Stimulated activated CD8-positive, alpha-beta memory T cell treated with anti-CD3 and anti-CD28 coated beads, Interleukin-7, amount 100 ng/mL, for 24 hours (primary cell): ENCODE results near the gene TMEM170A.
A peak's percentile ranks its signal among the peaks of the same experiment; 100 is the strongest.
"Not testable (repeated sequence)": the region's sequence is repeated elsewhere in the genome, so short reads cannot be mapped to it uniquely, and the experiment has no call there.

Experiments used
- DNase-seq: peaks from one replicate; pipeline ENCODE4 v3.0.0-alpha.2; 2020; ENCODE audit warnings: low read depth

Gene TMEM170A

DNA sequence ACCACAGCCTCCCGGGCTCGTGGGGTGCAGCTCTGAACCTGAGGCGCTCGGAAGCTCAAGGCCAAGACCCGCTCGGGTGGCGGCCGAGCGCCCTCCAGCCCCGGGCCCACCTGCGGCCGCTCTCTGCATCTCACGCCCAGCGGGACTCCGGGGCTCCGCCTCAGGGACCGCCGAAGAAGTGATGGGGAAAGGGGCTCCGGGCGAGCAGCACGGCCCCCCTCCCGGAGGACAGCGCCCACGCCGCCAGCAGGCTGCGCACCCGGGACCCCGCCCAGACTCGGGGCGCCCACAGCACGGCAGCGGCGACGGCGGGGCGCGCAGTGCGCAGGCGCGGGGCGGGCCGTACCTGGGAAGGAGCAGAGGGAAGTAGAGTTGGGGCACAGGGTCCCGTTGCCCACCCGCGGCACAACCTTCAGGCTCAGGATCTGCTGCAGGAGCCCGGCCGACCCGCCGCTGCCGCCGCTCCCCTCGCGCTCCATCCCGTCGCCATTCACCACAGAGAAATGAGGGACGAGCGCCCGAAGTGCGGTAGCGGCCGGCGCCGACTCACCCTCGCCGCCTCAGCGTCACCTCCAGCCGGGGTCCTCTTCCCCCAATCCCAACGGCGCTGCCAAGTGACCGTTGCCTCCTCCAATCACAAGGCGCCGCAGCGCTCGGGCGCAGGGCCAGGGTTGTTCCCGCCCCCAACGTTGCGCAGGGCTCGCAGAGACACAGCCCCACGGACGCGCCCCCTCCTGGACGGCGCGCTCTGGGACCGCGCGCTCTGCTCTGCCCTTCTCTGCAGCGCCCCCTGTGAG, at the start of gene TMEM170A:
Gene TMEM170A (minus strand): TSS at position 568 of the 797 bp plus-strand sequence. CDS start 89 bp downstream, at position 479.
- peak; percentile 97 for DNase-seq

GRCh38 chr16:75506574-75506973, 42.1 kb upstream of the TMEM170A start:
- no peak for DNase-seq

GRCh38 chr16:75506107-75506506, 41.6 kb upstream of the TMEM170A start:
- no peak for DNase-seq

DNA sequence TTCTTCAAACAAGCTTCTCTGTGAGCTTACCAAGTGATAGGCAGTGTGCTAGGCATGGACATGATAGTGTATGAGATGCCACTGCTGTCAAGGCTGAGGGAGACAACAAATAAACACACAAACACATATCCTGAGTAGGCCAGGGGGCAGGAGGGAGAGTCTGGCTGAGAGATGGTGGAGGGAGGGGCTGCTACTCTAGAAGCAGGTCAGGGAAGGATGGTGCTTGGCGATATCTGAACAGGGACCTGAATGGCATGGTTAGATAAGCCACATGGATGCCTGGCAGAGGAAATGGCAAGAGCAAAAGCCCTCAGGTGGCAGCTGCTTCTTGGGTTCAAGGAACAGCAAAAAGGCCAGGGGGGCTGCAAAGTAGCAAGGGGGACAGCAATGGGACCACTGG, 39.3 kb upstream of the TMEM170A start:
- DNase-seq: no peak

DNA sequence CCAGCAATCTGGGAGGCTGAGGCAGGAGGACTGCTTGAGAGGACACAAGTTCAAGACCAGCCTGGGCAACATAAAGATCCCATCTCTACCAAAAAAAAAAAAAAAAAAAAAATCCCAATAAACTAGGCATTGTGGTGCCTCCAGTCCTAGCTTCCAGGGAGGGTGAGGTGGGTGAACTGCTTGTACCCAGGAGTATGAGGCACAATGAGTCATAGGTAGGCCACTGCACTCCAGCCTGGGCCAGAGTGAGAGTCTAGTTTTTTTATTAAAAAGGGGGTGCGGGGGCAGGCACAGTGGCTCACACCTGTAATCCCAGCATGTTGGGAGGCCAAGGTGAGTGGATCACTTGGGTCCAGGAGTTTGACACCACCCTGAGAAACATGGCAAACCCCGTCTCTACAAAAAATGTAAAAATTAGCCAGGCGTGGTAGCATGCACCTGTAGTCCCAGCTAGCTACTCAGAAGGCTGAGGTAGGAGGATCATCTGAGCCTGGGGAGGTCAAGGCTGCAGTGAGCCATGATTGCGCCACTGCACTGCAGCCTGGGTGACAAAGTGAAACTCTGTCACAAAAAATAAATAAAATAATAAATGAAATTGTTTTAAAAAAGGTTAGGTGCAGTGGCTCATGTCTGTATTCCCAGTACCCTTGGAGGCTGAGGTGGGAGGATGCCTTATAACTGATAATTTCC, 38.6 kb upstream of the TMEM170A start:
- DNase-seq: no peak

DNA sequence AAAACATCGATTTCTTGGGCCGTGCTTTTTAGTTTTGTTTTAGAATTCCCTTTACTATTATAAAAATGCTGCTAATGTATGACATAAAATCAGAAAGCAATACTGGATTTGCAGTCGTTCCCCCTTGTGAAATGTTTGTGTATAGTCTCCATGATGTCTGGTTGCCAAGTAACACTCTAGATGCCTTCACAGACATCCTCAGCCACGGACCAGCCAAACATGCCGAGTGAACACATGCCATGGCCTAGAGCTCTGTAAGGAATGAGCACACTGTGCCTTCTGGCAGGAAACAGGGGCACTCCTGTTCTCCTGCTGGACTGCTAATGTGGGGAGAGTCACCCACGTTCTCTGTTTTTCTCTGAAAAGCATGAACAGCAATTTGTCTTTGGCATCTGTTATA, 37.3 kb upstream of the TMEM170A start:
- DNase-seq: not testable (repeated sequence)

DNA sequence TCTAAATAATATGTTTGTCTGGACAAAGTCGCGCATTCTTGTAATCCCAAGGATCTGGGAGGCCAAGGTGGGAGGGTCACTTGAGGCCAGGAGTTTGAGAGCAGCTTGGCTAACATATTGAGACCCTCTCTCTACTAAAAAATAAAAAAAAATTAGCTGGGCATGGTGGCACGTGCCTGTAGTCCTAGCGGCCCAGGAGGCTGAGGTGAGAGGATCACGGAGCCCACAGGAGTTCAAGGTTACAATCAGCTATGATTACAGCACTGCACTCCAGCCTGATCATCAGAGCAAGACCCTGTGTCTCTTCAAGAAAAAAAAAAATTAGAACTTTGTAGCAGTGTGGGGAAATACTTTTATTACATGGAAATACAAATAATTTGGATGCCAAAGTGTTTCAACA, 36.9 kb upstream of the TMEM170A start:
- DNase-seq: no peak

DNA sequence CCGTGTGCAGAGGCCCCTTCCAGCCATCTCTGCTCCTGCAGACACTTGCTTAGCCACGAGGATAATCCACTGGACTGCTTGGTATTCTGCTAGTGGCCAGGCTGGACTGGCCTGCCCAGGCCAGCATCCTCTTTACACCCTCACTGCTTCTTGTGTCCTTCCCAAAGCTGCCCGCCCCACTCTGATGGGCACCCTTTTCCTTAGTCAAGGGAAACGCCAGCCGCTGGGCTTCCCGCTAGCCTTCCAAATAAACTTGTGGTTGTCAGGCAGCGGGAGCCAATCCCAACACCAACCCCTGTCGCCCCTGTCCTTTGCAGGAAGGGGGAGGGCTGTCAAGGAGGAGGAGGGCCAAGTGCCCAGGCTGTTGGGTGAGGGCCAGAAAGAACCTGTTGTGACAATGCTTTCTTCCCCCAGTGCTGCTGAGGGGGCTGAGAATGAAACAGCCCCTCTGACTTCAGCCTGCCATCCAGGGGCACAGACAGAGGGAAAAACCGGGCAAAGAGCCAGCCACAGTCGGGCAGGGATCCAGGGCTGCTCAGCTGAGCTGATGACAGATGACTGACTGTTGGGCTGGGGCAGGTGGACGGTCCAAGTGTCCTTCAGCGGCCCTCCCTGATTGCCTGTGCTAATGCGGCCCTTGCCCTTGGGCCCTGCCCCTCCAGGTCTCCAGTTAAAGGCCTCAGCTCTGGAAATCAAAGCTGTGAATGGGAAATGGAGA, 34.3 kb upstream of the TMEM170A start:
- not testable (repeated sequence) for DNase-seq

DNA sequence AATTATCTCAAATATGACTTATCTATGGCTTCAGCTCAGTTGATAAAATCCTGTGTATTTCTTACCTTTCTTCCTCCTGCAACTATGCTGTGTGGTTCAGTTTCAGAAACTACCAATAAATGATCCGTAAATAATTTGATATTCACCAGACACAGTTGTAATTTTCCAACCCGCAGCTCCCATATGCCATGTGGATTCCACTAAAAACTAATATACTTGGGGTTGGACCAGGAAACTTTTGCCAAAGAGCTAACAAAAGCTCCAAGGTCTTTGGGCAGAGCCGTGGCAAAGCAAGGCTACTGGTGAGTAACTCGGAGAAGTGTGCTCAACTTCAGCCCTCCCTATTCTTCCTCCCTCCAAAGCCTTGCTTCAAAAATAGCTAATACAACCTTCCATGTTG, 33.1 kb upstream of the TMEM170A start:
- no peak for DNase-seq

- no peak for DNase-seq
Measured at GRCh38 chr16:75495076-75495674, 30.7 kb upstream of the TMEM170A start, which contains the start of gene CHST6. CHST6 (minus strand) TSS chr16:75495441; CDS start chr16:75479828, 15,613 bp downstream.

DNA sequence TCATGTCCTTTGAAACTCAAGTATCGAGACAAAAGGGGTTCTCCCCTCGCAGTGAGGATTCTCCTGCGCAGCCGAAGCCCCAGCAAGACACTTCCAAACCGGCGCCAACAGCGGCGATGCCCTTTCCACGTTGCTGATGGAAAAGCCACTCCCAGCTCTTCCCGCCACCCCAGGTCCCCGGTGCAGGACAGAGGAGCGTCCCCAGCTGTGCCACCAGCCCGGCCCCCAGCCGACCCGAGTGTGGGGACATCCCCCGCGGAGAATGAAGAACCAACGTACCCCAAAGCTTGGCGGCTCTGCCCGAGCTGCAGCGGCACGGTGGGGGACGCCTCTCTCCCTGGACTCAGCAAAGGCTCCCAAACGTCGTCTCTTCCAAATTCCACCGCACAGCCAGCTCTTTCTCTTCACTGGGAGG, 30.2 kb upstream of the TMEM170A start:
- DNase-seq: no peak

DNA sequence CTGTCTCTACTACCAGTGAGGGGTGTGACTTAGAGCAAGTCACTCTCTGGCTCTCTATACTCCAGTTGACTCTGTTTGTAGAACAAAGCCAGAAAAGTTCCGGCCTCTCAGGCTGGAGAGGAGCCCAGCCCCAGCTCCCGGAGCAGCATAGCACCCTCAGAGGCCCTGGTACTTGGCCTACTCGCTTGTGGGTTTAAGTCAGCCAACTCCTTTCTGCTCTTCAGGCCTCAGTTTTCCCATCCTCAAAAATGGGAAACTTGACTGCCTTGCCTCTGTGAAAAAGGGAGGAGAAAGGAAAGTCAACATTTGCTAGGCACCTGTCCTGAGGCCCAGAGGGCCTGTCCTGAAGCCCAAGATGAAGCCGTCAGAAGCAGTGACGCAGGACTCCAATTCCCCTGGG, 29.7 kb upstream of the TMEM170A start:
- DNase-seq: no peak

GRCh38 chr16:75491876-75492275, 27.4 kb upstream of the TMEM170A start:
- DNase-seq: no peak

- DNase-seq: no peak
Measured at GRCh38 chr16:75488322-75488721, 23.8 kb upstream of the TMEM170A start.

DNA sequence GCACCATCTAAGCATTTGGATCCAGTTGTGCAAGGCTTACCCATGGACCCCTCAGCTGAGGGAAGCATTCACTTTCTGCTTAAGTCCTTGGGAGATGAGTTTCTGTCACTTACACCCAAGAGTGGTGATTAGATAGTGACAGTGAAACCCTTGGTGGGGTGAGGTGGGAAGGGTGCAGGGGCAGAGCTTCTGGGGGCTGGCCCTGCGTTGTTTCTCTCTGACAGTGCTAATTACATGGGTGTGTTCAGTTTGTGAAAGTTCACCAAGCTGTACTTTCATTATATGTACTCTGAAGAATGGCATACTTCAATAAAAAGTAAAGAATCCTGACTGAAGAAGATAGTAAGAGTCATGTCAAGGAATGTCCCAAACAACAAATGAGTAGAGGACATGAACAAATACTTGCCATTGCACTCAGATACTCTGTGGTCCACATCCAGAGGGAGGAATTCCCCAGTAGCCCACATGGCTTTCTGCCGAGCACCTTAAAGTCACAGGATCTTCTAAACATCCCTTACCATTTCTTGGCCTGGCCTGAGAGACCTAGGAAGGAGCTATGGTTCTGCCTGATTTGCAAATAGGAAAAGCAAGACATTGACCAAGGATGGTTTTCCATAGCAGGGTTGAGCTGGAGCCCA, 22.3 kb upstream of the TMEM170A start:
- no peak for DNase-seq

- DNase-seq: no peak
Measured at GRCh38 chr16:75486014-75486675, 21.7 kb upstream of the TMEM170A start.

DNA sequence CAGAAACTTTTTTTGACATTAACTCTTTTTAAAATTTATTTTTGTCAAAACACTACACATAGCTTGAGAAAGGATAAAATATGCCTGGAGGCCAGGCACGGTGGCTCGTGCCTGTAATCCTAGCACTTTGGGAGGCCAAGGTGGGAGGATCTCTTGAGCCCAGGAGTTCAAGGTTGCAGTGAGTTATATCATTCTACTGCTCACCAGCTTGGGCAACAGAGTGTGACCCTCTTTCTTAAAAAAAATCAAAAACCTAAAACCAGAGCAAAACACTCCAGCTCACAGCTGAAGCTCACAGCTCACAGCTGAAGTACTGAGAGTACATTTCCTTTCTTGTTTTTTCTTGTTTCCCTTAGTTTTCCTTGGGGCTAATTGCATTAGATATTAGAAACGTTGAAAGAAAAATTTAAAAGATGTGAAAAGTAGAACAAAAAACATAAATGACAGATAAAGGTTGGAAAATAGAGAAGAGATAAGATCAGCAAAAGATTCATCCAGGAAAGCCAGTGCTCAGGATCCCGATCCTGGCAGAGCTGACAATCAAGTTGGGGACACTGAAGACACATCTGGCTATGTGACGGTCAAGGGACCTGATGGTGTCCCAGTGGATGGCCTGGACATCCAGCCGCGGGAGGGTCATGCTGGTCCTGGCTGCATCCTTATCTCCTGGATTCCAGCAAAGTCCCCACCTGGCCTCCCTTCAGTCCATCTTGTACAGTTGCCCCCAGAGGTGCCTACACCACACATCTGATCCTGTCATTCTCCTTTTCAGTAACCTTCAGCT, 20.9 kb upstream of the TMEM170A start:
- DNase-seq: no peak

DNA sequence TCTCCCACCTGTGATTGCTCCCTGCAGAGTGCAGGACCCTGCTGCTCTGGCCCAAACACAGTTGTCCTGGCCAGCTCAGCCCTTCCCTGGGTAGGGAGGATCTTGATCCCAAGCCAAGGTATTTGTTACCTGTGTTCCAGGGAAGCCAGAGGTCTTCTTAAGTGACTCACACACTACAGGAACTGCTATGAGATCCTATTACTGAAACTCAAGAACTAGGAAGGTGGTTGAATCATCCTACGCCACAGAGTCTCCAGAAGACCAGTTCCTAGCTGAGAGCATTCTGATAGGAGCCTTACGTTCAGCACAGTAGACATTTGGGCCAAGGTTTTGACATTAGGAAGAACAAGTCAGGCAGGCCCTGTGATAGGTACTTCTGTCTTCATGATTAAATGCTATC, 18.7 kb upstream of the TMEM170A start:
- no peak for DNase-seq

DNA sequence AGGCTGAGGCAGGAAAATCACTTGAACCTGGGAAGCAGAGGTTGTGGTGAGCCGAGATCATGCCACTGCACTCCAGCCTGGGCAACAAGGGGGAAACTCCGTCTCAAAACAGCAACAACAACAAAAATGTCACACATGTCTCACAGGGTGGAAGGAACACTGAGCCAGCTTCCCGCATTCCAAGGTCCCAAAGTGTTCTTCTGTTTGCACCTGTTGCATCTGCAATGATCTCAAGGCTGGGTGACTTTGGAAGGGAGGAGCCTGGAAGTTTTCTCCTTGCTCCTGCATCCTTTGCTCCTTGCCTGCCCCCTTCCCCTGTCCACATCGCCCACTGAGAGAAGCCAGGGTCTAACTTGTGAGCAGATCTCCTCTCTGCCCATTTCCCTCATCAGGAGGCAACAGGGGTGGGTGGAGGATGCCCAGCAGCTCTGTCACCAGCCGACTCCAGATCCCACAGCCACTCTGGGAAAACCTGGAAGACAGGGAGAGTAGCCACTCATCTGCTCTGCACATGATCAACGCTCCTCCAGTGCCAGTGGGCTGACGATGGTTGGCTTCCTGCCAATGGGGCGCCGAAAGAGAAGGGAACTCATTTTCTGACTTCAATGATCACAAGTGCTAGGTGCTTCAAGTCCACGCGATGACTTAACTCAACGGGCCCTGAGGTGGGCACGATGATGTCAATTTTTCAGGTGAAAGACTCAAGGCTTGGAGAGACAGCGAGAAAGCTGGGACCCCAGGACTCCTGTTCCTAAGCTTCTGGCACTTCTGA, 18.1 kb upstream of the TMEM170A start:
- no peak for DNase-seq

GRCh38 chr16:75481475-75481874, 17.0 kb upstream of the TMEM170A start:
- no peak for DNase-seq
